ENCODE results near the gene TTLL13. TPM values are rescaled to one million over a fixed set of nuclear protein-coding genes. Genes with fewer than 3 reads are reported as not detected.
"Not testable (repeated sequence)": the region's sequence is repeated elsewhere in the genome, so short reads cannot be mapped to it uniquely, and the experiment has no call there.

The TTLL13 gene
- polyA plus RNA-seq, 4 donors, result 0.10 to 0.19 (median 0.15) TPM; not detected in 1

DNA sequence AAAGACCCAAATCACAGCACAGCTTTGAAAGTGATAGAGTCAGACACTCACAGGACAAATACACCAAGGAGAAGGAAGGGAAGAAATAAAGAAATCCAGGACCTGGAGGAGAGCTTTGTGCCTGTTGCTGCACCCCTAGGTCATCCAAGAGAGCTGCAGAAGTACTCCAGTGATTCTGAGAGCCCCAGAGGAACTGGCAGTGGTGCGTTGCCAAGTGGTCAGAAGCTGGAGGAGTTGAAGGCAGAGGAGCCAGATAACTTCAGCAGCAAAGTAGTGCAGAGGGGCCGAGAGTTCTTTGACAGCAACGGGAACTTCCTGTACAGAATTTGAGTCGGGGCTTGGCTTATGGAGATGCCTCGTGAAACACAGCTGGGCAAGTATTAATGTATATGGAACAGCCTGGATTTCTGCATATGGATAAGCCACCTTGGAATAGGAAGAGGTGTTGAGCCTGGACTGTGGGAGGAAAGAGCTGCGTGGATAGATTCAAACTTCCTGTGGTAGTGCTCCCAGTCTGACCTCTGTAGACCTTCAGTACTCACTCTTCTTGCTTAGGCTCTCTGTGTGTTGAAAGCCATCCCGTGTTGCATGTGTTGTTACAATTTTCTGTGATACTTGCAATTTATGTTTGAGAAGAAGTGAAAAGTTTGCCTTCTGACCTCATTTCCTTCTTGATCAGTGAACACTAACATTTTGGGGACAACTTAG is 22.3 kb downstream of the TTLL13 start:
- DNase-seq (ENCODE audit: low read depth in 4 of 4, low spot score in 3 of 4), result no peak

DNA sequence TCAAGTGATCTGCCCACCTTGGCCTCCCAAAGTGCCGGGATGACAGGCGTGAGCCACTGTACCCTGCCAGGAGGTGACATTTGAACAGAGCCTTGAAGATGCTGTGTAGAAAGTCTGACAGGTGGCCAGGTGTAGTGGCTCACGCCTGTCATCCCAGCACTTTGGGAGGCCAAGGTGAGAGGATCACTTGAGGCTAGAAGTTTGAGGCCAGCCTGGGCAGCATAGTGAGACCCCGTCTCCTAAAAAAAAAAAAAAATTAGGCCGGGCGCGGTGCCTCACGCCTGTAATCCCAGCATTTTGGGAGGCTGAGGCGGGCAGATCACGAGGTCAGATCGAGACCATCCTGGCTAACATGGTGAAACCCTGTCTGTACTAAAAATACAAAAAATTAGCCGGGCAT is 29.1 kb downstream of the TTLL13 start:
- DNase-seq (ENCODE audit: low read depth in 4 of 4, low spot score in 3 of 4), result not testable (repeated sequence)

DNA sequence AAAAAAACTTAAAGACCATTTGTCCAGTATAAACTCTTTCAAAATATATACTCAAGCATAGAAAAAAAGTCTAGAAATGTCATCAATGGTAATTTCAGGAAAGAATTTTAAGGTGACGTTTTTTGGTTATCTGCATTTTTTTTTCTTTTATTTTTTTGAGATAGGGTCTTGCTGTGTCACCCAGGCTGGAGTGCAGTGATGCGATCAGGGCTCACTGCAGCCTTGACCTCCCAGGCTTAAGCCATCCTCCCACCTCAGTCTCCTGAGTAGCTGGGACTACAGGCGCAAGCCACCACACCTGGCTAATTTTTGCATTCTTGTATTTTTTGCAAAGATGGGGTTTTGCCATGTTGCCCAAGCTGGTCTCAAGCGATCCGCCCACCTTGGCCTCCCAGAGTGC is 31.4 kb downstream of the TTLL13 start:
- not testable (repeated sequence) for DNase-seq (ENCODE audit: low read depth in 4 of 4, low spot score in 3 of 4)

DNA sequence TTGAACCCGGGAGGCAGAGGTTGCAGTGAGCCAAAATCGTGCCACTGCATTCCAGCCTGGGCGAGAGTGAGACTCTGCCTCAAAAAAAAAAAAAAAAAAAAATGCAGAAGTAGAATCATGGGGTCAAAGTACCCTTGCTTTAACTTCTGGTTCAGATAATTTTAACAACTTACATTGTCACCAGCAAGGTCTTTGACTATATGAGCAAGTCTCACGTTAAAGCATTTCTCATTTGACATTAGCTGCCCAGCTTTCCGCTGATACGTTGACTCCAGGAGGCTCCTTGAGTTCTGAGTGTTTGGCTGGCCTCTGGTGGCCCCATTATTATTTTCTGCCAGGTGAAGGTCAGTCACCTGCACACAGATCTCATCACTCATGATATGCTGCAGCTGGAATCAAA is 32.3 kb downstream of the TTLL13 start:
- not testable (repeated sequence) for DNase-seq (ENCODE audit: low read depth in 4 of 4, low spot score in 3 of 4)

DNA sequence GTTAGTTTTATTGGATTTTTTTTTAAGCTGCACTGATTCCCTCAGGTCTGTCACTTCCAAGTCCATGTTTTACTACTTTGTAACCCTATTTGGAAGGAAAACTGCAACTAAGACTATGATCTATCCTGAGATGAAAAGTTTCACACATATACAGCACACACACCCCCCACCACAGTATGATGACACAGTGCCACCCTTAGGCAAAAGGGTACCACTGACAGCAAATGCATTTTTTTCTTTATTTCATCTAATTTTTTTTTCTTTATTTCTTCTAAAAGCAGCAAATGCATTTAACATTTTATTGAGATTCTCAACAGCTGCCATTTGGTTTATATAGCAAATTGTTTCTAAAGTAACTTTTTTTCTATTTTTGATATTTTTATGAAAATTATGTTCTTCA is 37.3 kb downstream of the TTLL13 start:
- no peak for DNase-seq (ENCODE audit: low read depth in 4 of 4, low spot score in 3 of 4)

DNA sequence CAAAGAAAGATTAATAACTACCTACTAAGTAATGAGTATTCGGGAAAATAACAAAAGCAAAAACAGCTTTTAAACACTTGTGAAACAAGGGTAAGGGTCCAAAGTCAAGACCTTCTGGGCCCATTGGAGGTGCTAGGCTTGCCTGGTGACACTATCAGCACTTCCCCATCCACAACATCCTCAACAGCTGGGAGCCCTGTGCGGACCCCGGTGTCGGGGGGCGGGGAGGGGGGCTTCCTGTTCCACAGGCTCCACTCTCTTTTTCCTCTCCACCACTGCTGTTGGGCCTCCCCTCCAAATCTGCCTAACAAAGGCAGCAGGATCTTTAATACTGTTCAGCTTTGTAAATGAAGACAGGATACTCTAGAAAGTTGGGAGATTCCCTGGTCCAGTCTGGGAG is 37.7 kb downstream of the TTLL13 start:
- no peak for DNase-seq (ENCODE audit: low read depth in 4 of 4, low spot score in 3 of 4)

DNA sequence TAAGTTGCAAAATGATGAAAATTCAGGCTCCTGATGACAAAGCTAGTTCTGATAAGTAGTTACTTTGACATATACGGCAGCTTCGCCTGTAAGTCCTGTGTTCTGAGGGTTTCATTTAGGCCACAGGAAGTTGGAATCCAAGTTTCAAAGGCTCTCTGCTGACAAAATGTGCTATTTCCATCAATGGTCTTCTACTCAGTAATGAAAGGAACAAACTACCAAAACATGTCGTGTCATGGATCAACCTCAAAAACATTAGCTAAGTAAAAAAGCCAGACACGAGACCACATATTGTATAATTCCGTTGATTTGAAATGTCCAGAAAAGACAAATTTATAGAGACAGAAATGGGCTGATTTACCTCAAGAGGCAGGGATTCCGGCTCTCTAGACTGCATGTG is 38.6 kb downstream of the TTLL13 start:
- no peak for DNase-seq (ENCODE audit: low read depth in 4 of 4, low spot score in 3 of 4)

DNA sequence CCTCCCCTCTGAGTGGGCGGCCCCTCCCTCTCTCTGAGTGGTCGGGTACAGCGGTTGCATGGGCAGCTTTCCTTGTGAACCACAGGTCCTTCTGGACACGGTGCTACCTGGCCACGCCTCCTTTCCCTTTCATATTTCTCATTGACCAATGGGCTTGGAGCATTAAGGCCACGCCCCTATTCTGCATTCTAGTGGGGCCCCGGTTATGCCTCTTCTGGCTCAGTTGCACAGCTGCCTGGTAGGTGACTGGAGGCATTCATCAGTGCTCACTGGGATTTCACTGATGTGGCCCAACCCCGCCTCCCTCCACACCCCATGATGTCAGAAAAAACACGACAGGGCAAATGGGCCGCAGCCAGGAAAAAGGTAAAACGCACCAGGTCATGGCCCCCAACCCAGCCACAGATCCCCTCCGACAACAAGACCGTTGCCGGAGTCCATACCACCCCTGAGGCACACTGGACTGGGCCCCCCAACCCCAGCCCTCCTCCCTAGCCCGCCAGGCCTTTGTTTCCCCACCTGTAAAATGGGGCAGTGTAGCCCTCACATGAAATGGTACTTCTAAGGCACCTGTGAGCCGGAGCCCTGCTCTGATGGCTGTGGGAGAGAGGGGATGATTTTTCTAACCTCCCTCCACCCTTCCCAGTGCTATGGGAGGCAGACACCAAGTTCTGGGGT is 42.5 kb downstream of the TTLL13 start:
- no peak for DNase-seq (ENCODE audit: low read depth in 4 of 4, low spot score in 3 of 4)

DNA sequence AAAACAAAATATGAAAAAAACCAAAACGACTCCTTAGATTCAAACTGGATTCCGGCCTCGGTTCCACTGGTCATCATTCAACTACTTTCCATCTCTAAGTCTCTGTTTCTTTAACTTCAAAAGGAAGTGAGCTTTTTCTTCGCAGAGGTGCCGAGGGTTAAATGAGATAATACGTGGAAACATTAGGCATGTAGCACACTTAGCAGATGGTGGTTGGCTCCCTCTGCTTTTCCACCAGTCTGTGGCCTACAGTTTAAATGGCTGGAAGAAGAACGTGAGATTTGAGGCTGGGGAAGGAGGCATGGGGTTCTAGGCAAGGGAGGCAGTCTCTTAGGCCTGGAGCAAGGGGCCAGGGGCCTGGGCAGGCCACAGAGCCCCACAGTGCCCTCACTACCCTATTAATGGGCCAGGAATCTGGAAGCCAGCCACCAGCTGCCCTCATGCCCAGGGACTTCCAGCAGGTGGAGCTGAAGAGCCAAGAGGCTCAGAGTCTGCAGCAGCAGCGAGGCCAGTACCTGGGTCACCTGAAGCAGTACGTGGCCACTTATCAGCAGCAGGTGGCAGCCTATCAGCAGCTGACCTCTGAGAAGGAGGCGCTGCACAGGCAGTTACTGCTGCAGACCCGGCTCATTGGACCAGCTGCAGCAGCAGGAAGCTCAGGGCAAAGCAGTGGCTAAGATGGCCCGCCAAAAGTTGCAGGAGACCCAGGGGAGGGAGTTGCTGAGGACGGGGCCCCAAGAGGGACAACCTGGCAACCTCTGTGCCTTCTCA is 43.9 kb downstream of the TTLL13 start:
- peak in 3 of 4 donors; percentile 22 to 48 (median 30) for DNase-seq (ENCODE audit: low read depth in 4 of 4, low spot score in 3 of 4)

DNA sequence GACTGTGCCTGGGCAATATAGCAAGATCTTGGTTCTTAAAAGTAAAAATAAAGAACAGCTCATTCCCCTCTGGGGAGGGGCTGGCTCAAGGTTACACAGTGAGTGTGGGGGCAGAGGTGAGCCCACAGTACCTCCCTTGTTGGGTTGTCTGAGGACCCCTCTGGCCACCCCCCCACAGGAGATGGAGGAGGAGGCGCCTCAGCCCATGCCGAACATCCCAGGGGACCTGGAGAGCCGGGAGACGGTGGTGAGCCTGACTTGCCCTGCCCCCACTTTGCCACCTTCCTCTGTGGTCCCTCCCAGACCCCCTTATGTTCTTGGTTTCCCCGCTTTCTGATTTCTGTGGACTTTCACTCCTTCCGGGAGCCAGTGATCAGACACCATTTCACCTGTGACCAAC is 44.8 kb downstream of the TTLL13 start:
- DNase-seq (ENCODE audit: low read depth in 4 of 4, low spot score in 3 of 4), result no peak

DNA sequence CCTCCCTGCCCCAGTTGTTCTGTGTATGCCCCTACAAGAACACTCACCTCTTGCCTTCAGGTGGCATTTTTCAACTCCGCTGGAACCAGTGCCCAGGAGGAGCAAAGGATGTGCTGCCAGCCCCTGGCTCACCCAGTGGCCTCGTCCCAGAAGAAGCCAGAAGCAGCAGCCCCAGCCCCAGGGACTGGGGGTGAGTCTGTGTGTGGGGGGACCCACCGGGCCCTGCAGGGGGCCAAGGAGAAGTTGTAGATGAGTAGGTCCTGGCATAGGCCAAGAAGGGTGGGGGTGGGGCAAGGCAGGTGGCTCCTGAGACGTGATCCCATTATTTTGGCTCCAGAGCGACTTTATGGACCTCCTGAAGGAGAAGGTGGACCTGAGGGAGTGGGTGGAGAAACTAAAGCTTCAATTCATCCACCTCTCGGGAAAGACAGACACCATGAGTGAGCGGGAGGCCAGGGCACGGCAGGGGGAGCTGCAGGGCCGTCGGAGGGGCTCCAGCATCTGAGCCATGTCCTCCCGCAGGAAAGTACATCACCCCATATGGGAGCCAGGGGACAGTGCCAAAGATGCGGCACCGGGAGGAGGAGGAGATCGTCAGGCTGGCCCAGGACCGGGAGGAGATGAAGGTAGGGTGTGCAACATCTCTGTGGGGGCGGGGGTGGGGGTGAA is 45.4 kb downstream of the TTLL13 start:
- no peak for DNase-seq (ENCODE audit: low read depth in 4 of 4, low spot score in 3 of 4)

DNA sequence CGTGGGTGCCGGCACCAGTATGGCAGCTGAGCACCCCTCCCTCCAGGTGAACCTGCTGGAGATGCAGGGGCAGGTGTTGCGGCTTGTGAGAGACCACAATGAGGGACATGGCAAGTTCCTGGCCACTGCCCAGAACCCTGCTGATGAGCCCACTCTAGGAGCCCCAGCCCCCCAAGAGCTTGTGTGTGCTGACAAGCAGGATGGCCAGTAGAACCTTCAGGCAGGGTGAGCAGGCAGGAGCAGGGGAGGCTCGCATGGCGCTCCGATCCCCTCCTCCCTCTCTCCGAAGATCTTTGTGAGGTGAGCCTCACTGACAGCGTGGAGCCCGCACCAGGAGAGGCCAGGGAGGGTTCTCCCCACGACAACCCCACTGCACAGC is 45.9 kb downstream of the TTLL13 start:
- no peak for DNase-seq (ENCODE audit: low read depth in 4 of 4, low spot score in 3 of 4)

DNA sequence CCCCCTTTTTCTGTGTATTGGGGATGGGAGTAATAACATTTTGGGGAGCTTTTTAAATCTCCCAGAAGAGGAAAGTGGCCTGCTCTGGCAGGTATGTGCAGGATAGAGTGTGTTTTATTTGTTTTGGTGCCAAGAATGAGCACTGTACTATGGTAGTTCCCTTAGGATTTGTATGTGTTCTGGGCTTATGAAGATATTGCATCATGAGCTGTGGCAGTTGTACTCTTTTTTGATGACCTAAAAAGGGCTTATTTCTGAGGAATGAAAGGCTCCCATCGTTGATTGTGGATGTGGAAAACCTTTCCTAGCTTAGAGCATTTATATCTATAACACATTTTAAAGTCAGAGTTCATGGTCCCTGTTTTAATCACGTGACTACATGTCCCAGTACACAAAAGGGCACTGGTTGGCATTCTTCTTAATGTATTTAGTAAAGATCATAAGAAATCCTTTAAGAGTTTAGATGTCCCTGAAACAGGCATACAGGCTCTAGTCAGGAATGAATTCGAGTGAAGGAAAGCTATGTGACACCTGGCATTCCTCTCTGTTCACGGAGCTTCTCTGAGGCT is 47.0 kb downstream of the TTLL13 start:
- not testable (repeated sequence) for DNase-seq (ENCODE audit: low read depth in 4 of 4, low spot score in 3 of 4)

DNA sequence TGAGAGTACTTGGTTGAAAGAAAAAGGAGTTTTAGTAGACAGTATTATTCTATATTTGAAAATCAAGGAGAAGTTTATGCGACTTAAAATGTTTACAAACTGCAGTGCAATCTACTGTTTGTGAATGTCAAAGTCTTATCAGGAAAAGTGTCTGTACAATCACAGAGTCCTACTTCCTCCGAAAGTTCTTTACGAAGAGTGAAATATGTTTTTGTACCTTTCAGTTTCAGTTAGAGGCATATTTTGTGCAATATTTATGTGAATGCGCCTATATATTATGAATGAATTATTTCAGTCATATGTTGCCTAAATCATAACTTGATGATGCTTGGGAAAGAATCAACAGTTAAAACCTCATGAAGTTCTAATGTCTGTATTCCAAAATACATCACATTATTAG is 47.7 kb downstream of the TTLL13 start:
- DNase-seq (ENCODE audit: low read depth in 4 of 4, low spot score in 3 of 4), result no peak

DNA sequence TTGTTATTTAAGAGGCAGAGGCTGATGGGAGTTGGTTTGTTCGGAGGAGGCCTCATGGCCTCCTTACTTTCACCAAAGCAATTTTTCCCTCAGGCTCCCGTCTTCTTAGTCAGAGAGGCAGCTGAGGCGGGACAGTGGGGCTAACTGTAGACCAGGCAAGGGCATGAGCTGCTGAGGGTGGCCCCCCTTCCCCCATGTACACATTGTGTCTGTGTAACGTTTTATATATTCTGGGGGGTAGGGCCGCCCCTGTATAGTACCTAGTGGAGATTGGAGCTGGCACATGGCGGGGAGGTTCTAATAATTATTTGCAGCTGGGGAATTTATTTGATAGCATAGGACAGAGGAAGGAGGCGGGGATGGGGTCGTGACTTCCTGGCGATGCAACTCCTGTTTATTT is 51.2 kb downstream of the TTLL13 start:
- no peak for DNase-seq (ENCODE audit: low read depth in 4 of 4, low spot score in 3 of 4)

DNA sequence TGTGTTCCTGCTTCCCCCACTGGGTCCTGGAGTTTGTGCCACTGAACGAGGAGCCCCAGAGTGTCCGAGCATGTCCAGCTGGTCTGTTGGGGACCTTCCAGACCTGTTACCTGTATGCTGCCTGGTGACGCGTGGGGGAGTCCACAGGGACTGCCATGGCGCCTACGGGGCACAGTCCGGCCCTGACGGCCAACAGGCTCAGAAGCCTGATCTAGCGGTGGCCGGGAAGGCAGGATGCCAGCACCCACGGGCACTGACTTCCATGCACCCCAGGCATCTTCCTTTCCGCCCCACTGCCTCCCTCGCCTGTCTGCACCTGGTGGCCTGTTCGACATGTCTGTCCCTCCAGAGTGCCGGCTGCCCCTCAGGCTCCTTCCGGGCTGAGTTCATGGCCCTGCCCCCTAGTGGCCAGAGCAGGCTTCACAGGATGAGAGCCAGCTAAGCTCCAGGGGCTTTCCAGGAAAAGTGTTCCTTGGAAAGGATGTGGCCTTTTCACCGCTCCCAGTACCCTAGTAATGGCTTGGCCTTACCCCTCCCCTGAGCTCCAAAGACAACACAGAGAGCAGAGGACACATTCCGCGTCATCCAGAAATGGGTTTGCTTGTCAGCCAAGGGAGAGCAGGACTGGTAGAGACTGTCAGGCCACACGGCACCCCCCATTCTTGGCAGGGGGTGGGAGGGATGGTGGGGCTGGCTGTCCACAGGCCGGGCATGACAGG is 51.8 kb downstream of the TTLL13 start:
- no peak for DNase-seq (ENCODE audit: low read depth in 4 of 4, low spot score in 3 of 4)

DNA sequence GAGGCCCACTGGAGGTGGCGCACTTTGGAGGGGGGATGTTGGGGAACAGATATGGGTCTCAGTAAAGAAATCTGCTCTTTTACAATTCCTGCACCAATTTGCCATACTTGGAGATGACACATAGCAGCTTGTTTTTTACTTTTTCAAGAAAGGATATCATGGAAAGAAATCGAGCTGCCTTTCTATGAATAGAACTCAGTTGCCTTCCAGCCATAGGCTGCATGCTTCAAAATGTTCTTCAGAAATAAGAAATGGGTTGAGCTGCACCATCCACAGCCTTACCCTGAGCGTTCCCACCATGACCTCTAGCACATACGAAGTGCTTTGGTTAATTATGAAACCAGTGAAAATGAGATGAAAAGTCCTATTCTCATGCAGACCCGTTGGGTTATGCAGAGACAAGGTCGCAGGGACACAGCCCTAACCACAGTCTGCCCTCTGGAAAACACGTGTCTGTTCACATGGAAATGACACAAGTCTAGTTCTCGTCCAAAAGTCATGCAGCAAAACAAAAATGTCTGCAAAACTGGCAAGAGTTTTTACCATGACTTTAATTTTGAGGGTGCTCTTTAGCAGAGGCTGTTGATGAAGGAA is 52.4 kb downstream of the TTLL13 start:
- no peak for DNase-seq (ENCODE audit: low read depth in 4 of 4, low spot score in 3 of 4)

DNA sequence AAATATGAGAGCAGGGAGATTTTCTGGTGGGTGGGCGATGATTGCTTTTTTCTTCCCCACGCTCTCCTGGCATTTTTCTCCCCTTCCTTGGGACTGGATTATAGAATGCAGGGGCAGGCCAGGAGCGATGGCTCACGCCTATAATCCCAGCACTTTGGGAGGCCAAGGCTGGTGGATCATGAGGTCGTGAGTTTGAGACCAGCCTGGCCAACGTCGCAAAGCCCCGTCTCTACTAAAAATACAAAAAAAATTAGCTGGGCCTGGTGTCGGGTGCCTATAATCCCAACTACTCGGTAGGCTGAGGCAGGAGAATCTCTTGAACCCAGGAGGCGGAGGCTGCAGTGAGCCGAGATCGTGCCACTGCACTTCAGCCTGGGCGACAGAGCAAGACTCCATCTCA is 56.0 kb downstream of the TTLL13 start:
- DNase-seq (ENCODE audit: low read depth in 4 of 4, low spot score in 3 of 4), result not testable (repeated sequence)

DNA sequence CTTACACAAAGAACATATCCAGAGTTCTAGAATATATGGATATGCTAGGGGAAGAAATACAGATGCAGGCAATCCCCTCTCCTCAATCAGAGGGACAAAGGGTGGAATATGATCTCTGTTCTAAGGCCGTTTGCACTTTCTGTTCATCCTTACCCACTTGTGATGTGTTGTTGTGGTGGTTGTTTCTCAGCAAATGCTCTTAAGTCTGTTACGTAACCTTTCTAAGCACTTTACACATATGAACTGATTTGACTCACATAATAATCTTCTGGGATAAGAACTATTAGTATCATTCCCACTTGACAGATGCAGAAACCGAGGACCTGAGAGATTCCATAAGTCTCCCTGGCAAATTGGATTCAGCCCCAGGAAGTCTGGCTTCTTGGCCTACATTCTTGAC is 56.6 kb downstream of the TTLL13 start:
- DNase-seq (ENCODE audit: low read depth in 4 of 4, low spot score in 3 of 4), result no peak

DNA sequence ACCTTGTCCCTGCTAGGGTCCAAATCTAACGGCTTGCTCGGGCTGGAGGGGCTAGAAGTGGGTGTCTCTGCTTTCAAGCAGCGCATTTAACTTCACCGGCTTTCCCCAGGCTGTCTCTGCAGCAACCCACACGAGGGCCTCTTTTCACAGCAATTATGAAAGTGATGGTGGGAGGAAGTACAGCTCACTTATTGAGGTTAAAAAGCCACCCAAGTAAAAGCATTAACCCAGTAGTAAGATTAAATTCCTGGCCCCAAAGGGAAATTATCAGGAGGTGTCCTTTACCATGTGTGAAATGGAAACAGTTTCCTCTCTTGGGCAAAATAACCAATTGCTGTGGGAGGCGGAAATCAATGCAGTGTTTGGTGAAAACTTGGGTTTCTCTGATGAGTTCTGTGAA is 57.2 kb downstream of the TTLL13 start:
- DNase-seq (ENCODE audit: low read depth in 4 of 4, low spot score in 3 of 4), result no peak

Data from right renal pelvis (tissue), 4 donors.